Esophagus squamous epithelium (tissue), 4 donors: ENCODE data around the gene PRKG1.

Source experiments
- CTCF ChIP-seq, 6 experiments: fragments of 450-650 bp in 4 of 6; fragments of 200-600 bp in 2 of 6; sonication (generic) in 2 of 6; IDR thresholded peaks; one replicate each; pipeline ENCODE4 v1.5.1; 2016 to 2019; ENCODE audit warnings: antibody characterized with exemption in 6 of 6, mild to moderate bottlenecking in 4 of 6, moderate library complexity in 4 of 6
- POLR2A ChIP-seq, 4 donors: fragments of 450-650 bp; IDR thresholded peaks; one replicate each; pipeline ENCODE4 v1.6.1; 2017; ENCODE audit warnings: antibody characterized with exemption in 4 of 4, mild to moderate bottlenecking in 4 of 4, moderate library complexity in 3 of 4

DNA sequence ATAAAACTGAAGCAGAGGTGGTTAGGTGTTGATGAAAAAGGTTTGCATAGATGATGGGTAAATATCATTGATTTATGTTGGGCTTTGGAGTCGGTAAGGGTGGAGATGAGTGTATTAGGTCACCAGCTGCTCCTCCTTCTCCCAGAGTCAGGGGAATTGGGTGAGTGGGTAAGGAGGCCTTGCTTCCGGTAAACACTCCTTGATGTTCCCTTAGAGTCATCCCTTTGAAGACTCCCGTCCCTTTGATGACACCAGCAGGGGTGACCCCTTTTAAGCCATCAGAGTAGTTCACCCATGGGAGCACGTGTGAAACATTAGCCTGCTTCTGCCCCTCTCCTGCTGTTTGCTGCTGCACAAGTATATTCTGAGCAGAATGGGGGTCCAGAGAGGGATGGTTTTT, 1147.6 kb downstream of the PRKG1 start:
- TF ChIP-seq CTCF (IDR thresholded peaks at IDR 0.05): no peak
- TF ChIP-seq POLR2A (IDR thresholded peaks at IDR 0.05): no peak
